ENCODE results near the gene EPOP. TPM values are rescaled to one million over a fixed set of nuclear protein-coding genes. Genes with fewer than 3 reads are reported as not detected.

The EPOP gene
- total and polyA plus RNA-seq, 2 of the 13 experiments (the other 11 are each of a cell fraction or from before 2014, with no cell fraction given) = 14.7 to 37.8 TPM

DNA sequence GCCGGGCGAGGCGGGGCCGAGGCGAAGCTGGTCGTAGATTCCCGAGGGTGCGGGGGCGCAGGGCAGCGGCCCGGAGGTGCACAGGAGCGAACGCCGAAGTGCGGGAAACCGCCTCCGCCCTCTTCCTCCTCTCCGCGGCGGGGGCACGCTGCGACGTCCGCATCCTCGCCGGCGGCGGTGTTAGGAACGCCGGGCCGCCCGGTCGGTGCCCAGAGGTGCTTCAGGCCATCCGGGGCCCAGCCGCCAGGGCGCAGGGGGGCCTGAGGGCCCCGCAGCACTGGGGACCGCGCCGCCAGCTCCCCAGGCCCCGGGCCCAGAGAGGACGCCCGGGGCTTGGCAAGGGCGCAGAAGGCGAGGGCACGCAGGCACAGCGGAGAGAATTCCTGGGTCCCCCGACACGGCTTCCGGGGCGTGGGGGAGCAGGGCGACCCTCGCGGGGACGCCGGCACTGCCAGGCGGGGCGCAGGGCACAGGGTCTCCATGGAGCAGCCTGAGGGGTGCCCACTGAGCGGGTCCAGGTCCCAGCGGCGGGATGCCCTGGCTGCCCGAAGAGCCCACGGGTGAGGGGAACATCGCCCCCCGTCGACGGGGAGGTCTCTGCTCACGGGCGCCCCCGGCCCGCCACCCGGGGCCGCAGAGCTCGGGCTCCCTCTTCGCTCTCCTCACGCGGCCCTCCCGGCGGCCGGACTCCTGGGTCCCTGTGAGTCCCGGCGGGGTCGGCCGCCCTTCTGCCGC lies 576 bp downstream of the EPOP start (continued):
- TF ChIP-seq ZNF362 (CRISPR knock-in tag; IDR thresholded peaks at IDR 0.05; ENCODE audit: borderline replicate concordance) (no peak), TCF12 (IDR thresholded peaks at IDR 0.05) (no peak), TCF12 (CRISPR knock-in tag; IDR thresholded peaks at IDR 0.05) (no peak), ETV6 (CRISPR knock-in tag; conservative IDR thresholded peaks at IDR 0.05) (no peak), SRY (CRISPR knock-in tag; IDR thresholded peaks at IDR 0.05) (peak; percentile 52; the same call in 1 of the 2 replicates), TIGD3 (CRISPR knock-in tag; IDR thresholded peaks at IDR 0.05; ENCODE audit: borderline replicate concordance) (no peak), ZFP36L1 (CRISPR knock-in tag; IDR thresholded peaks at IDR 0.05) (no peak), ZNF746 (CRISPR knock-in tag; IDR thresholded peaks at IDR 0.05) (no peak), PBX3 (CRISPR knock-in tag; IDR thresholded peaks at IDR 0.05; ENCODE audit: borderline replicate concordance) (no peak), SP5 (CRISPR knock-in tag; IDR thresholded peaks at IDR 0.05; ENCODE audit: borderline replicate concordance, low read depth) (no peak), ZNF780A (CRISPR knock-in tag; IDR thresholded peaks at IDR 0.05) (no peak), GTF3A (CRISPR knock-in tag; conservative IDR thresholded peaks at IDR 0.05) (no peak), MIER2 (CRISPR knock-in tag; IDR thresholded peaks at IDR 0.05) (no peak), EZH2 (conservative IDR thresholded peaks at IDR 0.05; ENCODE audit: low read depth, low read length) (no peak), HOXA9 (CRISPR knock-in tag; IDR thresholded peaks at IDR 0.05; ENCODE audit: borderline replicate concordance) (0 out of 2 replicates have a peak, but pooled peaks have one; percentile 31)
- TF ChIP-seq, protein P1, sequence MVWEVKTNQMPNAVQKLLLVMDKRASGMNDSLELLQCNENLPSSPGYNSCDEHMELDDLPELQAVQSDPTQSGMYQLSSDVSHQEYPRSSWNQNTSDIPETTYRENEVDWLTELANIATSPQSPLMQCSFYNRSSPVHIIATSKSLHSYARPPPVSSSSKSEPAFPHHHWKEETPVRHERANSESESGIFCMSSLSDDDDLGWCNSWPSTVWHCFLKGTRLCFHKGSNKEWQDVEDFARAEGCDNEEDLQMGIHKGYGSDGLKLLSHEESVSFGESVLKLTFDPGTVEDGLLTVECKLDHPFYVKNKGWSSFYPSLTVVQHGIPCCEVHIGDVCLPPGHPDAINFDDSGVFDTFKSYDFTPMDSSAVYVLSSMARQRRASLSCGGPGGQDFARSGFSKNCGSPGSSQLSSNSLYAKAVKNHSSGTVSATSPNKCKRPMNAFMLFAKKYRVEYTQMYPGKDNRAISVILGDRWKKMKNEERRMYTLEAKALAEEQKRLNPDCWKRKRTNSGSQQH (CRISPR knock-in tag; IDR thresholded peaks at IDR 0.05; ENCODE audit: low read depth) = no peak
- TF ChIP-seq, protein P2, sequence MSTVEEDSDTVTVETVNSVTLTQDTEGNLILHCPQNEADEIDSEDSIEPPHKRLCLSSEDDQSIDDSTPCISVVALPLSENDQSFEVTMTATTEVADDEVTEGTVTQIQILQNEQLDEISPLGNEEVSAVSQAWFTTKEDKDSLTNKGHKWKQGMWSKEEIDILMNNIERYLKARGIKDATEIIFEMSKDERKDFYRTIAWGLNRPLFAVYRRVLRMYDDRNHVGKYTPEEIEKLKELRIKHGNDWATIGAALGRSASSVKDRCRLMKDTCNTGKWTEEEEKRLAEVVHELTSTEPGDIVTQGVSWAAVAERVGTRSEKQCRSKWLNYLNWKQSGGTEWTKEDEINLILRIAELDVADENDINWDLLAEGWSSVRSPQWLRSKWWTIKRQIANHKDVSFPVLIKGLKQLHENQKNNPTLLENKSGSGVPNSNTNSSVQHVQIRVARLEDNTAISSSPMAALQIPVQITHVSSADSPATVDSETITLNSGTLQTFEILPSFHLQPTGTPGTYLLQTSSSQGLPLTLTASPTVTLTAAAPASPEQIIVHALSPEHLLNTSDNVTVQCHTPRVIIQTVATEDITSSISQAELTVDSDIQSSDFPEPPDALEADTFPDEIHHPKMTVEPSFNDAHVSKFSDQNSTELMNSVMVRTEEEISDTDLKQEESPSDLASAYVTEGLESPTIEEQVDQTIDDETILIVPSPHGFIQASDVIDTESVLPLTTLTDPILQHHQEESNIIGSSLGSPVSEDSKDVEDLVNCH (CRISPR knock-in tag; IDR thresholded peaks at IDR 0.05) = no peak
